Gastrocnemius medialis (tissue), 4 donors: Measurements from ENCODE around the gene SLC4A2. TPM values are rescaled to one million over a fixed set of nuclear protein-coding genes. Genes with fewer than 3 reads are reported as not detected.
"Not testable (repeated sequence)": the region's sequence is repeated elsewhere in the genome, so short reads cannot be mapped to it uniquely, and the experiment has no call there.

Experiments
- ATAC-seq, 2 donors: fragments of 150-250 bp; one replicate each; pipeline ENCODE4 v1.9.1; 2016
- DNase-seq, 2 donors: peaks; one replicate each; pipeline ENCODE4 v3.0.0-alpha.2; 2019
- H3K27ac ChIP-seq, 4 donors: fragments of 200-600 bp; sonication (generic); 1 replicate in 1 of 4; 2 replicates in 3 of 4; pipeline ENCODE4 v1.5.1; 2016 to 2018; ENCODE audit warnings: mild to moderate bottlenecking in 2 of 4, moderate library complexity in 1 of 4
- H3K27me3 ChIP-seq, 3 donors: fragments of 200-600 bp; sonication (generic) in 2 of 3; 1 replicate in 1 of 3; 2 replicates in 2 of 3; pipeline versions ENCODE4 v1.5.1 to v1.6.0; 2016 to 2019; ENCODE audit warnings: mild to moderate bottlenecking in 1 of 3, moderate library complexity in 1 of 3
- H3K36me3 ChIP-seq, 2 donors: fragments of 200-600 bp; sonication (generic) in 1 of 2; one replicate each; pipeline ENCODE4 v1.5.1; 2017 to 2018
- H3K4me1 ChIP-seq, 2 donors: fragments of 200-600 bp; sonication (generic) in 1 of 2; one replicate each; pipeline ENCODE4 v1.5.1; 2016 to 2017; ENCODE audit warnings: mild to moderate bottlenecking in 2 of 2
- H3K4me3 ChIP-seq, 4 donors: fragments of 200-600 bp; sonication (generic) in 3 of 4; 1 replicate in 1 of 4; 2 replicates in 3 of 4; pipeline ENCODE4 v1.5.1; 2016 to 2019; ENCODE audit warnings: mild to moderate bottlenecking in 2 of 4
- H3K9me3 ChIP-seq, 3 donors: fragments of 200-600 bp; sonication (generic) in 2 of 3; 1 replicate in 1 of 3; 2 replicates in 2 of 3; pipeline ENCODE4 v1.5.1; 2016 to 2019
- CTCF ChIP-seq, 5 experiments: fragments of 450-650 bp in 3 of 5; fragments of 200-600 bp in 2 of 5; sonication (generic) in 2 of 5; IDR thresholded peaks in 4 of 5; conservative IDR thresholded peaks in 1 of 5; 1 replicate in 4 of 5; 2 replicates in 1 of 5; pipeline ENCODE4 v1.5.1; 2016 to 2019; ENCODE audit warnings: antibody characterized with exemption in 5 of 5, mild to moderate bottlenecking in 3 of 5, moderate library complexity in 3 of 5
- POLR2A ChIP-seq, 2 donors: fragments of 450-650 bp; IDR thresholded peaks; one replicate each; pipeline ENCODE4 v1.6.1; 2017; ENCODE audit warnings: antibody characterized with exemption in 2 of 2, mild to moderate bottlenecking in 2 of 2, moderate library complexity in 2 of 2
- in situ Hi-C, 4 donors: fragments of 200-750 bp; cut with MboI; loops; one replicate each; pipeline versions ENCODE4 v1.15.0 to v1.8.0; 2017; ENCODE audit warnings: low sequenced_read_pairs in 4 of 4
- intact Hi-C: fragments of 100-400 bp; cut with DNase I; formaldehyde crosslinking; loops from one replicate; pipeline ENCODE4 v1.15.1; 2023; ENCODE audit warnings: low total_unique reads
- total RNA-seq, 4 donors: library from RNA; depleted of rRNA; stranded (reverse); fragments of >200 nt; gene quantifications; one replicate each; pipeline versions ENCODE4 v1.1.0 to v1.2.3, GENCODE V29; 2016

Gene SLC4A2
- total RNA-seq, 4 donors from 2014 or later, result 27.5 to 39.6 (median 33.0) TPM

GRCh38 chr7:151025924-151026671 lies 33.3 kb upstream of the SLC4A2 start:
- H3K9me3 ChIP-seq, result no peaks in the 10 kb centered on the region
- no peak for ATAC-seq
- no peak overlapping the region for H3K27ac ChIP-seq
- TF ChIP-seq POLR2A (IDR thresholded peaks at IDR 0.05) (no peak), CTCF (IDR thresholded peaks at IDR 0.05 in 4 of 5, conservative IDR thresholded peaks at IDR 0.05 in 1 of 5) (no peak)
- H3K36me3 ChIP-seq, result no peaks in the 10 kb centered on the region
- intact Hi-C loops, result loop anchor here (5.0 to 10.0 kb wide), 4 partner anchors 146 to 621 kb away; partner anchors contain the start of genes ASB10 and SMARCD3
- no peaks in the 10 kb centered on the region for H3K27me3 ChIP-seq
- peaks cover 9 to 12% of the 10 kb centered on the region in 2 donors for H3K4me1 ChIP-seq
- in situ Hi-C loops, result loop anchor here in 1 of 4 donors (10.0 kb wide), 1 partner anchor 79 kb away; no protein-coding TSS in a partner anchor
- no peak for DNase-seq
- no peak overlapping the region for H3K4me3 ChIP-seq

- not testable (repeated sequence) for ATAC-seq, DNase-seq, H3K9me3 ChIP-seq, H3K27me3 ChIP-seq, H3K36me3 ChIP-seq
- intact Hi-C loops, result loop anchor here (5.0 to 10.0 kb wide), 4 partner anchors 145 to 622 kb away; partner anchors contain the start of genes ASB10 and SMARCD3
- H3K4me3 ChIP-seq, result peak overlapping the region in 2 of 4 donors; percentile 61 to 81
- H3K4me1 ChIP-seq, result peaks cover 9 to 12% of the 10 kb centered on the region in 2 donors
- peak overlapping the region in 3 of 4 donors; percentile 87 to 94 (median 89) for H3K27ac ChIP-seq
- in situ Hi-C loops, result loop anchor here in 1 of 4 donors (10.0 kb wide), 1 partner anchor 78 kb away; no protein-coding TSS in a partner anchor
Observed at GRCh38 chr7:151026771-151027727, 32.3 kb upstream of the SLC4A2 start.

GRCh38 chr7:151027728-151028130 lies 31.7 kb upstream of the SLC4A2 start:
- not testable (repeated sequence) for DNase-seq, H3K36me3 ChIP-seq, H3K9me3 ChIP-seq, H3K27me3 ChIP-seq, ATAC-seq
- intact Hi-C loops, result loop anchor here (1.0 to 10.0 kb wide), 9 partner anchors 31 to 623 kb away; partner anchors contain the start of genes AGAP3, ASB10, FASTK and NUB1
- Histone ChIP-seq H3K27ac (peak overlapping the region; percentile 87 to 94 (median 88)), H3K4me1 (peaks cover 9 to 12% of the 10 kb centered on the region in 2 donors), H3K4me3 (peak overlapping the region; percentile 54 to 81 (median 64))
- in situ Hi-C loops, result loop anchor here in 1 of 4 donors (10.0 kb wide), 1 partner anchor 77 kb away; no protein-coding TSS in a partner anchor

GRCh38 chr7:151028131-151028947 lies 31.1 kb upstream of the SLC4A2 start, which contains the start of gene ABCB8:
TSS of gene ABCB8 (plus strand) at chr7:151028450. CDS start at chr7:151028516, 66 bp downstream.
- intact Hi-C loops, result loop anchor here (1.0 to 10.0 kb wide), 9 partner anchors 30 to 624 kb away; partner anchors contain the start of genes AGAP3, ASB10, FASTK and NUB1
- peaks cover 9 to 12% of the 10 kb centered on the region in 2 donors for H3K4me1 ChIP-seq
- no peaks in the 10 kb centered on the region for H3K9me3 ChIP-seq
- DNase-seq (peak; percentile 99 to 100), ATAC-seq (peak; percentile 99 to 100)
- TF ChIP-seq POLR2A (IDR thresholded peaks at IDR 0.05) (peak; percentile 79 to 83), CTCF (IDR thresholded peaks at IDR 0.05 in 4 of 5, conservative IDR thresholded peaks at IDR 0.05 in 1 of 5) (peak; percentile 49 to 77 (median 66))
- in situ Hi-C loops, result loop anchor here in 1 of 4 donors (10.0 kb wide), 1 partner anchor 76 kb away; no protein-coding TSS in a partner anchor
- peak within 1 kb of the TSS; percentile 66 to 82 (median 74) for H3K4me3 ChIP-seq
- H3K36me3 ChIP-seq, result no peaks in the 10 kb centered on the region
- H3K27me3 ChIP-seq, result no peaks in the 10 kb centered on the region
- peak within 1 kb of the TSS; percentile 87 to 94 (median 88) for H3K27ac ChIP-seq
